ENCODE data around the gene LGR5. TPM values are rescaled to one million over a fixed set of nuclear protein-coding genes. Genes with fewer than 3 reads are reported as not detected.
"Not testable (repeated sequence)": the region's sequence is repeated elsewhere in the genome, so short reads cannot be mapped to it uniquely, and the experiment has no call there.

LGR5 gene
- total RNA-seq, 1 experiment from 2014 or later: 0.17 TPM

DNA sequence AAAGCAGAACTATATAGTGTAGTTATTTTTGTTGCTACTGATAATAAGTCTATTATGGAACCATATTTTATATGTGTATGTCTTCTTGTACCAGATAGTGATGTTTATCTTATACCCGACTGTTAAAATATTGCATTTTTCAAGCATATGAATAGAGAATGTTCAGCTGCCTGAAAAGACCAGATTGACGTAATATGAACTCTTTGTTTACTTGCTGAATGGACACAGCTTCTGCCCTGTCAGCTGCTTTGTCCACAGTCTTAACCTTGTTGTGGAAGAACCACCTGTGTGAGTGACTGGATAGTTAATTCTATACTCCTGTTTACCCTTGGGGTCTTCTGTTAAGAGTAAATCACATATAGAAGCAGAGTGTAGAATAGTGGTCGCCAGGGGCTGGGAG, 109.3 kb downstream of the LGR5 start:
- H3K27me3 Mint-ChIP-seq (ENCODE audit: low read depth): no peaks in the 10 kb centered on the region
- TF ChIP-seq JAZF1 (CRISPR knock-in tag; IDR thresholded peaks at IDR 0.05) (no peak), TCF7 (CRISPR knock-in tag; IDR thresholded peaks at IDR 0.05; ENCODE audit: low read depth) (no peak), TEAD4 (CRISPR knock-in tag; IDR thresholded peaks at IDR 0.05) (no peak), ZNF263 (CRISPR knock-in tag; IDR thresholded peaks at IDR 0.05; ENCODE audit: low read depth) (no peak), SOX15 (CRISPR knock-in tag; IDR thresholded peaks at IDR 0.05) (no peak)
- no peak for ATAC-seq
- H3K27ac Mint-ChIP-seq: no peak overlapping the region
- DNase-seq (ENCODE audit: low spot score): no peak
- POLR2A ChIA-PET: no interaction called here
- CTCF ChIA-PET: no interaction called here
- H3K4me1 Mint-ChIP-seq: peaks cover 5% of the 10 kb centered on the region; the same call in 1 of the 2 replicates
- H3K4me3 Mint-ChIP-seq: no peak overlapping the region
- H3K9me3 Mint-ChIP-seq: no peaks in the 10 kb centered on the region
- no peaks in the 10 kb centered on the region for H3K36me3 Mint-ChIP-seq

DNA sequence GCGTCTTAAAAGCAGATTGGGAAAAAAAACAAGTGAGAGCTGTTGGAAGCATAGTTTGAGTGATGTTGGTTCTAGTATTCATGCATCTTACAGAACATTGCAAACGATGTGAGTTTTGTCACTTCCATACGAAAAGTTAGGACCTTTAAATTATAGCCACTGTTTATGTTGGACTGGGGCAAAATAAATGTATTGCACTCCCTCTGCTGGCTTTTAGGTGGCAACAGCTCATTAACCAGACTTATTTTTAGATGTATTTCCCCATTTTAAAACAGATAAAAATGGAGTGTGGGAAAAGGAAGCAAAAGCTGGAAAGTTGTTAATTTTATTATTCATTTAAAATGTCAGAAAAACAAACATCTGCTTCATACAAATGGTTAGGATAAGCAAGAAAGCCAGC, 111.9 kb downstream of the LGR5 start:
- H3K36me3 Mint-ChIP-seq: no peaks in the 10 kb centered on the region
- H3K27me3 Mint-ChIP-seq (ENCODE audit: low read depth): no peaks in the 10 kb centered on the region
- ATAC-seq (no peak), DNase-seq (ENCODE audit: low spot score) (no peak)
- peaks cover 5% of the 10 kb centered on the region; the same call in 1 of the 2 replicates for H3K9me3 Mint-ChIP-seq
- peaks cover 8% of the 10 kb centered on the region for H3K4me1 Mint-ChIP-seq
- H3K4me3 Mint-ChIP-seq: no peak overlapping the region
- CTCF ChIA-PET: interaction anchor here (0.6 to 1.9 kb wide), 7 partner anchors 9 to 196 kb away, joined by 3 to 9 read pairs (median 5); no protein-coding TSS in a partner anchor
- POLR2A ChIA-PET: no interaction called here
- TF ChIP-seq IRF2 (CRISPR knock-in tag; IDR thresholded peaks at IDR 0.05; ENCODE audit: borderline replicate concordance, low read depth): no peak
- TF ChIP-seq, protein P1, sequence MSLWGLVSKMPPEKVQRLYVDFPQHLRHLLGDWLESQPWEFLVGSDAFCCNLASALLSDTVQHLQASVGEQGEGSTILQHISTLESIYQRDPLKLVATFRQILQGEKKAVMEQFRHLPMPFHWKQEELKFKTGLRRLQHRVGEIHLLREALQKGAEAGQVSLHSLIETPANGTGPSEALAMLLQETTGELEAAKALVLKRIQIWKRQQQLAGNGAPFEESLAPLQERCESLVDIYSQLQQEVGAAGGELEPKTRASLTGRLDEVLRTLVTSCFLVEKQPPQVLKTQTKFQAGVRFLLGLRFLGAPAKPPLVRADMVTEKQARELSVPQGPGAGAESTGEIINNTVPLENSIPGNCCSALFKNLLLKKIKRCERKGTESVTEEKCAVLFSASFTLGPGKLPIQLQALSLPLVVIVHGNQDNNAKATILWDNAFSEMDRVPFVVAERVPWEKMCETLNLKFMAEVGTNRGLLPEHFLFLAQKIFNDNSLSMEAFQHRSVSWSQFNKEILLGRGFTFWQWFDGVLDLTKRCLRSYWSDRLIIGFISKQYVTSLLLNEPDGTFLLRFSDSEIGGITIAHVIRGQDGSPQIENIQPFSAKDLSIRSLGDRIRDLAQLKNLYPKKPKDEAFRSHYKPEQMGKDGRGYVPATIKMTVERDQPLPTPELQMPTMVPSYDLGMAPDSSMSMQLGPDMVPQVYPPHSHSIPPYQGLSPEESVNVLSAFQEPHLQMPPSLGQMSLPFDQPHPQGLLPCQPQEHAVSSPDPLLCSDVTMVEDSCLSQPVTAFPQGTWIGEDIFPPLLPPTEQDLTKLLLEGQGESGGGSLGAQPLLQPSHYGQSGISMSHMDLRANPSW (CRISPR knock-in tag; conservative IDR thresholded peaks at IDR 0.05; ENCODE audit: low read depth): no peak
- no peak for TF ChIP-seq TEAD4 (CRISPR knock-in tag; IDR thresholded peaks at IDR 0.05)
- TF ChIP-seq, protein P2, sequence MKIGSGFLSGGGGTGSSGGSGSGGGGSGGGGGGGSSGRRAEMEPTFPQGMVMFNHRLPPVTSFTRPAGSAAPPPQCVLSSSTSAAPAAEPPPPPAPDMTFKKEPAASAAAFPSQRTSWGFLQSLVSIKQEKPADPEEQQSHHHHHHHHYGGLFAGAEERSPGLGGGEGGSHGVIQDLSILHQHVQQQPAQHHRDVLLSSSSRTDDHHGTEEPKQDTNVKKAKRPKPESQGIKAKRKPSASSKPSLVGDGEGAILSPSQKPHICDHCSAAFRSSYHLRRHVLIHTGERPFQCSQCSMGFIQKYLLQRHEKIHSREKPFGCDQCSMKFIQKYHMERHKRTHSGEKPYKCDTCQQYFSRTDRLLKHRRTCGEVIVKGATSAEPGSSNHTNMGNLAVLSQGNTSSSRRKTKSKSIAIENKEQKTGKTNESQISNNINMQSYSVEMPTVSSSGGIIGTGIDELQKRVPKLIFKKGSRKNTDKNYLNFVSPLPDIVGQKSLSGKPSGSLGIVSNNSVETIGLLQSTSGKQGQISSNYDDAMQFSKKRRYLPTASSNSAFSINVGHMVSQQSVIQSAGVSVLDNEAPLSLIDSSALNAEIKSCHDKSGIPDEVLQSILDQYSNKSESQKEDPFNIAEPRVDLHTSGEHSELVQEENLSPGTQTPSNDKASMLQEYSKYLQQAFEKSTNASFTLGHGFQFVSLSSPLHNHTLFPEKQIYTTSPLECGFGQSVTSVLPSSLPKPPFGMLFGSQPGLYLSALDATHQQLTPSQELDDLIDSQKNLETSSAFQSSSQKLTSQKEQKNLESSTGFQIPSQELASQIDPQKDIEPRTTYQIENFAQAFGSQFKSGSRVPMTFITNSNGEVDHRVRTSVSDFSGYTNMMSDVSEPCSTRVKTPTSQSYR (CRISPR knock-in tag; IDR thresholded peaks at IDR 0.05): no peak
- no peak for TF ChIP-seq HMGA2 (CRISPR knock-in tag; IDR thresholded peaks at IDR 0.05)
- no peak for TF ChIP-seq FOXK1 (CRISPR knock-in tag; IDR thresholded peaks at IDR 0.05)
- TF ChIP-seq ZNF219 (CRISPR knock-in tag; IDR thresholded peaks at IDR 0.05; ENCODE audit: borderline replicate concordance): no peak
- no peak for TF ChIP-seq ELF4 (CRISPR knock-in tag; IDR thresholded peaks at IDR 0.05; ENCODE audit: low read depth)
- H3K27ac Mint-ChIP-seq: no peak overlapping the region

DNA sequence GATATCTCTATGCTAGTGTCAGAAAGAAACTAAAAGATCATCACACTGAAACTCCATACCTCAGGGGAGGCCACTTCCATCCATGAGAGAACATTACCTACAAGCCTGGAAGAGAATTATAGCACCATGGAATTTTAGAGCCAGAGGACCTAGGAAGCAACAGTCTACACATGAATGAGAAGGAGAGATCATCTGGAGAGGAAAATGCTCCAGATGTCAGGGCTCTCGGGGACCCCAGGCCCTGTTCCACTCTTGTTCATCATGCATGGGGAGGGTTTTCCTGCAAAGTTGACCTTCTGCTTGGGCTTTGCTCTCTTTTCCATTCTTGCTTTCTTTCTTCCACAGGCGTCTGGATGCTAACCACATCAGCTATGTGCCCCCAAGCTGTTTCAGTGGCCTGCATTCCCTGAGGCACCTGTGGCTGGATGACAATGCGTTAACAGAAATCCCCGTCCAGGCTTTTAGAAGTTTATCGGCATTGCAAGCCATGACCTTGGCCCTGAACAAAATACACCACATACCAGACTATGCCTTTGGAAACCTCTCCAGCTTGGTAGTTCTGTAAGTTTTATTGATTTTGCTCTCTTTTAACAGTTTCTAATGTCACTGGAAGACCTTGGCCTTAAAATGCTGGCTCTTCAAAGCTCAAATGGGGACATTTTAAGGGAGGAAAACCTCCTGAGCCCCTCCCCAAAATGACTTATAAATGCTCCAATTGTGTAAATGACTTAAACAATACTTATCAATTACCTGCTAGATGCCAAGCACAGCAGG, 113.3 kb downstream of the LGR5 start:
- Mint-ChIP-seq H3K27ac (no peak overlapping the region; the same call in 1 of the 2 replicates), H3K9me3 (peaks cover 5% of the 10 kb centered on the region; the same call in 1 of the 2 replicates), H3K4me3 (no peak overlapping the region), H3K36me3 (no peaks in the 10 kb centered on the region), H3K4me1 (peaks cover 17% of the 10 kb centered on the region), H3K27me3 (ENCODE audit: low read depth) (no peaks in the 10 kb centered on the region)
- POLR2A ChIA-PET: no interaction called here
- CTCF ChIA-PET: no interaction called here
- ATAC-seq (peak; percentile 27; the same call in 1 of the 2 replicates), DNase-seq (ENCODE audit: low spot score) (no peak)
- peak; percentile 23; the same call in 1 of the 2 replicates for TF ChIP-seq GABPB1 (CRISPR knock-in tag; IDR thresholded peaks at IDR 0.05)
- no peak for TF ChIP-seq ZNF263 (CRISPR knock-in tag; IDR thresholded peaks at IDR 0.05; ENCODE audit: low read depth)

DNA sequence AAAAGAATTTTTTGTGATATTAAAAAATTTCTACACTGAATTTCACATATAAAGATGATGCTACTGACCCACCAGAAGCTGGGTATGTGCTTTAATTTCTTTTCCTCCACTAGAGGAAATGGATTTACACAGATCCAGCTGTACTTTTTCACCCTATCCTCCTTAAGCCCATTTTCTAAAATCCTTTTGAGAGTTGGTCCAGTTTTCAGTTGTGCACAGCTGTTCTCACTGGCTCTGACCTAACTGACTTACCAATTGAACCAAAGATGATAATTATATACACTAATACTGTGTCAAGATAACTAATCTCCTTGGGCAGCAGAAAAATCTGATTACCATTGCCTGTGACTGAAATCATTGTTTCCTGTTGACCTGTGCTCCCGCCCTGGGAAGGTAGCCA, 115.6 kb downstream of the LGR5 start:
- CTCF ChIA-PET: no interaction called here
- Mint-ChIP-seq H3K9me3 (peaks cover 5% of the 10 kb centered on the region; the same call in 1 of the 2 replicates), H3K27ac (no peak overlapping the region), H3K36me3 (no peaks in the 10 kb centered on the region), H3K4me3 (no peak overlapping the region), H3K4me1 (peaks cover 15% of the 10 kb centered on the region), H3K27me3 (ENCODE audit: low read depth) (no peaks in the 10 kb centered on the region)
- DNase-seq (ENCODE audit: low spot score) (no peak), ATAC-seq (no peak)
- POLR2A ChIA-PET: no interaction called here
- TF ChIP-seq, protein P3, sequence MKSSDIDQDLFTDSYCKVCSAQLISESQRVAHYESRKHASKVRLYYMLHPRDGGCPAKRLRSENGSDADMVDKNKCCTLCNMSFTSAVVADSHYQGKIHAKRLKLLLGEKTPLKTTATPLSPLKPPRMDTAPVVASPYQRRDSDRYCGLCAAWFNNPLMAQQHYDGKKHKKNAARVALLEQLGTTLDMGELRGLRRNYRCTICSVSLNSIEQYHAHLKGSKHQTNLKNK (CRISPR knock-in tag; IDR thresholded peaks at IDR 0.05): no peak
- no peak for TF ChIP-seq SOX15 (CRISPR knock-in tag; IDR thresholded peaks at IDR 0.05)
- TF ChIP-seq, protein P4, sequence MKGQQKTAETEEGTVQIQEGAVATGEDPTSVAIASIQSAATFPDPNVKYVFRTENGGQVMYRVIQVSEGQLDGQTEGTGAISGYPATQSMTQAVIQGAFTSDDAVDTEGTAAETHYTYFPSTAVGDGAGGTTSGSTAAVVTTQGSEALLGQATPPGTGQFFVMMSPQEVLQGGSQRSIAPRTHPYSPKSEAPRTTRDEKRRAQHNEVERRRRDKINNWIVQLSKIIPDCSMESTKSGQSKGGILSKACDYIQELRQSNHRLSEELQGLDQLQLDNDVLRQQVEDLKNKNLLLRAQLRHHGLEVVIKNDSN (CRISPR knock-in tag; IDR thresholded peaks at IDR 0.05): no peak
- TF ChIP-seq GABPB1 (CRISPR knock-in tag; IDR thresholded peaks at IDR 0.05): no peak
- TF ChIP-seq GRHL2 (CRISPR knock-in tag; IDR thresholded peaks at IDR 0.05; ENCODE audit: insufficient replicate concordance, severe bottlenecking): no peak

DNA sequence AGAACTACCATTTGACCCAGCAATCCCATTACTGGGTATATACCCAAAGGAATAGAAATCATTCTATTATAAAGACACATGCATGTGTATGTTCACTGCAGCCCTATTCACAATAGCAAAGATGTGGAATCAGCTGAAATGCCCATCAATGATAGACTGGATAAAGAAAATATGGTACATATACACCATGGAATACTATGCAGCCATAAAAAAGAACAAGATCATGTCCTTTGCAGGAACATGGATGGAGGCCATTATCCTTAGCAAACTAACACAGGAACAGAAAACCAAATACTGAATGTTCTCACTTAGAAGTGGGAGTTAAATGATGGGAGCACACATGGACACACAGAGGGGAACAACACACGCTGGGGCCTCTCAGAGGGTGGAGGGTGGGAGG, 116.2 kb downstream of the LGR5 start:
- H3K9me3 Mint-ChIP-seq; POLR2A ChIA-PET; CTCF ChIA-PET; ATAC-seq; H3K4me3 Mint-ChIP-seq; H3K36me3 Mint-ChIP-seq; DNase-seq (ENCODE audit: low spot score); H3K27ac Mint-ChIP-seq; H3K27me3 Mint-ChIP-seq (ENCODE audit: low read depth): not testable (repeated sequence)
- peaks cover 15% of the 10 kb centered on the region for H3K4me1 Mint-ChIP-seq

All from WTC11 (cell line).